A673 (cell line): ENCODE data around the gene POLR1F. TPM values are rescaled to one million over a fixed set of nuclear protein-coding genes. Genes with fewer than 3 reads are reported as not detected.

Experiments used
- BruUV-seq: library from RNA; stranded (reverse); fragments of 400-500 nt; replicated peaks from 2 replicates; lab custom pipeline; 2021; lab: Mats Ljungman, UMichigan
- CTCF ChIA-PET: fragments of 300-600 bp; sonication (Branson Sonifier 250); formaldehyde crosslinking; loops from one replicate; lab custom pipeline; 2022; ENCODE audit warnings: antibody characterized with exemption; lab: Charles Lee
- POLR2A ChIA-PET: fragments of 300-600 bp; sonication (Branson Sonifier 250); formaldehyde crosslinking; loops from one replicate; lab custom pipeline; 2022; ENCODE audit warnings: antibody characterized with exemption; ENCODE audit not compliant: low non-redundant PET; lab: Charles Lee
- DNase-seq: peaks from one replicate; pipeline ENCODE4 v3.0.0-alpha.2; 2015; ENCODE audit warnings: low spot score
- H3K27ac ChIP-seq: fragments of 200-600 bp; sonication (generic); 2 replicates; pipeline ENCODE4 v1.5.1; 2016; ENCODE audit warnings: mixed run types, low read depth, mild to moderate bottlenecking, mixed read lengths, antibody characterized with exemption, low read length; ENCODE audit not compliant: poor library complexity, severe bottlenecking
- H3K27me3 ChIP-seq: fragments of 200-600 bp; sonication (generic); replicated peaks from 2 replicates; pipeline ENCODE4 v1.6.1; 2017; ENCODE audit warnings: mixed run types, low read depth, mild to moderate bottlenecking, mixed read lengths, antibody characterized with exemption, low read length; ENCODE audit not compliant: insufficient read depth, poor library complexity
- H3K36me3 ChIP-seq: fragments of 200-600 bp; sonication (generic); 2 replicates; pipeline ENCODE4 v1.6.1; 2016; ENCODE audit warnings: mixed run types, mild to moderate bottlenecking, mixed read lengths, antibody characterized with exemption, low read length; ENCODE audit not compliant: insufficient read depth, poor library complexity, severe bottlenecking
- H3K4me1 ChIP-seq: fragments of 200-600 bp; sonication (generic); 2 replicates; pipeline ENCODE4 v1.6.1; 2017; ENCODE audit warnings: mixed run types, mild to moderate bottlenecking, mixed read lengths, antibody characterized with exemption, low read length; ENCODE audit not compliant: insufficient read depth, poor library complexity, severe bottlenecking
- H3K4me3 ChIP-seq: fragments of 200-600 bp; sonication (generic); 2 replicates; pipeline ENCODE4 v1.5.1; 2016; ENCODE audit warnings: low read depth, mixed run types, mild to moderate bottlenecking, mixed read lengths, low read length; ENCODE audit not compliant: poor library complexity, severe bottlenecking
- H3K9me3 ChIP-seq: fragments of 200-600 bp; sonication (generic); 2 replicates; pipeline ENCODE4 v1.6.1; 2016; ENCODE audit warnings: mixed run types, low read depth, mild to moderate bottlenecking, mixed read lengths, antibody characterized with exemption, low read length; ENCODE audit not compliant: poor library complexity, severe bottlenecking
- CTCF ChIP-seq: fragments of 300-800, 200-600 bp; sonication (generic); conservative IDR thresholded peaks from 2 replicates; pipeline ENCODE4 v1.5.1; 2017; ENCODE audit warnings: low read depth, mild to moderate bottlenecking, antibody characterized with exemption, low read length, moderate library complexity, mixed read lengths
- EZH2 ChIP-seq: fragments of 200-600 bp; sonication (generic); IDR thresholded peaks from 2 replicates; pipeline ENCODE4 v1.6.1; 2017; ENCODE audit warnings: borderline replicate concordance, low read depth, mild to moderate bottlenecking, mixed read lengths, antibody characterized with exemption, low read length; ENCODE audit not compliant: poor library complexity, severe bottlenecking
- intact Hi-C: fragments of 100-400 bp; cut with micrococcal nuclease; formaldehyde crosslinking; loops from one replicate; pipeline ENCODE4 v1.10.0; 2022; ENCODE audit not compliant: unreplicated experiment
- total RNA-seq: library from RNA; stranded (reverse); gene quantifications from 2 replicates; pipeline ENCODE4 v1.2.3, GENCODE V29; 2021

The POLR1F gene
- total RNA-seq, 1 experiment from 2014 or later: 20.1 TPM

- POLR2A ChIA-PET: no interaction called here
- H3K27ac ChIP-seq: no peak overlapping the region
- CTCF ChIA-PET: no interaction called here
These were observed 43.2 kb upstream of the POLR1F start for GRCh38 chr7:19752020-19752419.

GRCh38 chr7:19749658-19750057 is 40.8 kb upstream of the POLR1F start:
- Histone ChIP-seq H3K27ac (no peak overlapping the region), H3K9me3 (no peaks in the 10 kb centered on the region), H3K4me3 (no peak overlapping the region), H3K4me1 (no peaks in the 10 kb centered on the region), H3K36me3 (no peaks in the 10 kb centered on the region), H3K27me3 (peaks cover 29% of the 10 kb centered on the region)
- no TSS peak for BruUV-seq
- TF ChIP-seq EZH2 (no peak), CTCF (no peak)
- CTCF ChIA-PET: no interaction called here
- intact Hi-C loops: loop anchor here (2.0 to 5.0 kb wide), 4 partner anchors 423 to 898 kb away; no protein-coding TSS in a partner anchor
- POLR2A ChIA-PET: no interaction called here
- DNase-seq: no peak

More at GRCh38 chr7:19752020-19752419, 43.2 kb upstream of the POLR1F start:
- TF ChIP-seq EZH2 (no peak), CTCF (no peak)
- Histone ChIP-seq H3K27me3 (peaks cover 26% of the 10 kb centered on the region), H3K36me3 (no peaks in the 10 kb centered on the region), H3K4me1 (no peaks in the 10 kb centered on the region), H3K4me3 (no peak overlapping the region), H3K9me3 (no peaks in the 10 kb centered on the region)
- no peak for DNase-seq
- intact Hi-C loops: loop anchor here (5.0 kb wide), 3 partner anchors 420 to 895 kb away; no protein-coding TSS in a partner anchor
- BruUV-seq: no TSS peak

GRCh38 chr7:19747740-19748339 is 39.0 kb upstream of the POLR1F start:
- POLR2A ChIA-PET: no interaction called here
- H3K4me1 ChIP-seq: no peaks in the 10 kb centered on the region
- DNase-seq: peak; percentile 41
- no peaks in the 10 kb centered on the region for H3K36me3 ChIP-seq
- BruUV-seq: no TSS peak
- H3K27me3 ChIP-seq: peaks cover 47% of the 10 kb centered on the region
- no peaks in the 10 kb centered on the region for H3K9me3 ChIP-seq
- CTCF ChIA-PET: interaction anchor here (0.6 to 1.7 kb wide), 10 partner anchors 9 to 1482 kb away, joined by 3 to 13 read pairs (median 4); partner anchors contain the start of gene ITGB8
- intact Hi-C loops: loop anchor here (2.0 kb wide), 1 partner anchor 849 kb away; no protein-coding TSS in a partner anchor
- TF ChIP-seq EZH2 (no peak), CTCF (peak; percentile 70)
- no peak overlapping the region for H3K4me3 ChIP-seq
- no peak overlapping the region for H3K27ac ChIP-seq
